Mesendoderm (in vitro differentiated cells): Measurements from ENCODE around the gene IGSF8.

Experiments
- DNase-seq: peaks from one replicate; pipeline ENCODE4 v3.0.0; 2013
- H2AK5ac ChIP-seq: 2 replicates; pipeline ENCODE4 v1.6.1; 2013; ENCODE audit warnings: low read length, inconsistent platforms
- H2BK120ac ChIP-seq: 2 replicates; pipeline ENCODE4 v1.6.1; 2013; ENCODE audit warnings: low read depth, mild to moderate bottlenecking, low read length, moderate library complexity, mixed read lengths
- H2BK15ac ChIP-seq: replicated peaks from 2 replicates; pipeline ENCODE4 v1.6.1; 2013; ENCODE audit warnings: low read depth, mild to moderate bottlenecking, moderate library complexity
- H2BK5ac ChIP-seq: 2 replicates; pipeline ENCODE4 v1.6.1; 2013; ENCODE audit warnings: low read length, inconsistent platforms
- H3K18ac ChIP-seq: 2 replicates; pipeline ENCODE4 v1.6.1; 2013; ENCODE audit warnings: mild to moderate bottlenecking, low read length, mixed read lengths
- H3K23ac ChIP-seq: one replicate; pipeline ENCODE4 v1.6.1; 2013; ENCODE audit warnings: low read length
- H3K27ac ChIP-seq: 2 replicates; pipeline ENCODE4 v1.5.1; 2013; ENCODE audit warnings: low read depth, mild to moderate bottlenecking, inconsistent platforms, low read length, moderate library complexity
- H3K27me3 ChIP-seq: 2 replicates; pipeline ENCODE4 v1.6.1; 2013; ENCODE audit warnings: low read length, control low read depth, mild to moderate bottlenecking, inconsistent platforms; ENCODE audit not compliant: insufficient read depth, poor library complexity
- H3K36me3 ChIP-seq: 2 replicates; pipeline ENCODE4 v1.6.1; 2013; ENCODE audit warnings: low read length, inconsistent platforms; ENCODE audit not compliant: control insufficient read depth, insufficient read depth
- H3K4ac ChIP-seq: one replicate; pipeline ENCODE4 v1.6.1; 2013; ENCODE audit warnings: low read depth, mild to moderate bottlenecking, low read length, moderate library complexity
- H3K4me1 ChIP-seq: 2 replicates; pipeline ENCODE4 v1.6.1; 2013; ENCODE audit warnings: low read depth, low read length, inconsistent platforms; ENCODE audit not compliant: control insufficient read depth
- H3K4me2 ChIP-seq: 2 replicates; pipeline ENCODE4 v1.6.1; 2013; ENCODE audit warnings: low read length
- H3K4me3 ChIP-seq: 2 replicates; pipeline ENCODE4 v1.5.1; 2013; ENCODE audit warnings: mild to moderate bottlenecking, low read length
- H3K56ac ChIP-seq: one replicate; pipeline ENCODE4 v1.6.1; 2013; ENCODE audit warnings: low read length
- H3K79me1 ChIP-seq: 2 replicates; pipeline ENCODE4 v1.6.1; 2013; ENCODE audit warnings: low read length, inconsistent platforms
- H3K79me2 ChIP-seq: 2 replicates; pipeline ENCODE4 v1.6.1; 2013; ENCODE audit warnings: mild to moderate bottlenecking, low read length; ENCODE audit not compliant: control insufficient read depth, insufficient read depth
- H3K9ac ChIP-seq: 2 replicates; pipeline ENCODE4 v1.6.1; 2013; ENCODE audit warnings: low read length, inconsistent platforms
- H4K5ac ChIP-seq: one replicate; pipeline ENCODE4 v1.6.1; 2013; ENCODE audit warnings: low read length
- H4K8ac ChIP-seq: one replicate; pipeline ENCODE4 v1.6.1; 2013; ENCODE audit warnings: low read depth, mild to moderate bottlenecking, control low read depth, low read length, moderate library complexity
- WGBS: extraction: QIAGEN DNeasy Blood & Tissue Kit; methylation state at CpG from one replicate; pipeline ENCODE4 v1.1.7; 2013; ENCODE audit warnings: low lambda C conversion rate, missing lambda C conversion rate; ENCODE audit not compliant: insufficient coverage; ENCODE audit errors: extremely low coverage; 5-methylcytosine and 5-hydroxymethylcytosine counted together

IGSF8 gene

GRCh38 chr1:160095382-160096105 is 2.9 kb downstream of the IGSF8 start:
- H4K5ac ChIP-seq, result no peak overlapping the region
- H2BK5ac ChIP-seq, result peak overlapping the region; percentile 7
- no peak overlapping the region for H2BK120ac ChIP-seq
- peaks cover 9% of the 10 kb centered on the region for H3K79me2 ChIP-seq
- H4K8ac ChIP-seq, result no peak overlapping the region
- H3K18ac ChIP-seq, result no peak overlapping the region
- peak; percentile 68 for DNase-seq
- H3K27ac ChIP-seq, result peak overlapping the region; percentile 3
- H3K4me2 ChIP-seq, result no peak overlapping the region
- no peak overlapping the region for H2BK15ac ChIP-seq
- peak overlapping the region; percentile 2 for H2AK5ac ChIP-seq
- no CpG with 5 or more reads among the region's 4 CpGs for WGBS
- no peak overlapping the region for H3K4me3 ChIP-seq
- H3K56ac ChIP-seq, result peak overlapping the region; percentile 80
- no peak overlapping the region for H3K4ac ChIP-seq
- no peak overlapping the region for H3K23ac ChIP-seq
- peaks cover 1% of the 10 kb centered on the region for H3K36me3 ChIP-seq
- H3K79me1 ChIP-seq, result peaks cover 9% of the 10 kb centered on the region
- H3K27me3 ChIP-seq, result no peaks in the 10 kb centered on the region
- peak overlapping the region; percentile 10 for H3K9ac ChIP-seq
- H3K4me1 ChIP-seq, result peaks cover 25% of the 10 kb centered on the region

- Histone ChIP-seq H4K8ac (no peak overlapping the region), H3K9ac (no peak overlapping the region), H2BK5ac (no peak overlapping the region), H3K27ac (no peak overlapping the region), H3K27me3 (no peaks in the 10 kb centered on the region), H3K18ac (no peak overlapping the region), H2BK120ac (no peak overlapping the region), H3K4me2 (no peak overlapping the region), H3K79me1 (peaks cover 9% of the 10 kb centered on the region), H3K79me2 (peaks cover 9% of the 10 kb centered on the region), H3K36me3 (peaks cover 1% of the 10 kb centered on the region), H4K5ac (no peak overlapping the region), H2BK15ac (no peak overlapping the region), H3K56ac (no peak overlapping the region), H2AK5ac (no peak overlapping the region), H3K4me1 (peaks cover 25% of the 10 kb centered on the region), H3K4ac (no peak overlapping the region), H3K4me3 (no peak overlapping the region), H3K23ac (no peak overlapping the region)
- no peak for DNase-seq
- WGBS, result no CpG with 5 or more reads among the region's 14 CpGs
Observed at GRCh38 chr1:160094806-160095205, 3.6 kb downstream of the IGSF8 start.

GRCh38 chr1:160094291-160094625 is 4.2 kb downstream of the IGSF8 start:
- no peak overlapping the region for H2BK15ac ChIP-seq
- H2AK5ac ChIP-seq, result no peak overlapping the region
- no peak overlapping the region for H3K18ac ChIP-seq
- peaks cover 1% of the 10 kb centered on the region for H3K36me3 ChIP-seq
- no peak overlapping the region for H3K9ac ChIP-seq
- no peak overlapping the region for H4K5ac ChIP-seq
- H2BK120ac ChIP-seq, result no peak overlapping the region
- no peak overlapping the region for H3K4me2 ChIP-seq
- H3K27me3 ChIP-seq, result no peaks in the 10 kb centered on the region
- WGBS, result no CpG with 5 or more reads among the region's 4 CpGs
- DNase-seq, result no peak
- H2BK5ac ChIP-seq, result no peak overlapping the region
- H3K23ac ChIP-seq, result no peak overlapping the region
- peaks cover 25% of the 10 kb centered on the region for H3K4me1 ChIP-seq
- no peak overlapping the region for H4K8ac ChIP-seq
- peaks cover 9% of the 10 kb centered on the region for H3K79me1 ChIP-seq
- H3K4me3 ChIP-seq, result no peak overlapping the region
- no peak overlapping the region for H3K56ac ChIP-seq
- peaks cover 9% of the 10 kb centered on the region for H3K79me2 ChIP-seq
- no peak overlapping the region for H3K27ac ChIP-seq
- no peak overlapping the region for H3K4ac ChIP-seq

GRCh38 chr1:160093624-160094290 is 4.7 kb downstream of the IGSF8 start:
- Histone ChIP-seq H3K79me2 (peaks cover 9% of the 10 kb centered on the region), H3K4ac (no peak overlapping the region), H3K36me3 (peaks cover 1% of the 10 kb centered on the region), H3K9ac (no peak overlapping the region), H2AK5ac (no peak overlapping the region), H2BK15ac (no peak overlapping the region), H3K56ac (no peak overlapping the region), H3K27me3 (no peaks in the 10 kb centered on the region), H3K18ac (no peak overlapping the region), H2BK5ac (no peak overlapping the region), H3K4me3 (no peak overlapping the region), H2BK120ac (no peak overlapping the region), H4K5ac (no peak overlapping the region), H3K27ac (no peak overlapping the region), H3K23ac (no peak overlapping the region), H3K4me2 (no peak overlapping the region), H4K8ac (no peak overlapping the region), H3K4me1 (peaks cover 25% of the 10 kb centered on the region), H3K79me1 (peaks cover 9% of the 10 kb centered on the region)
- no CpG with 5 or more reads among the region's 21 CpGs for WGBS
- DNase-seq, result no peak

GRCh38 chr1:160093069-160093395 is 5.4 kb downstream of the IGSF8 start:
- Histone ChIP-seq H3K4me2 (no peak overlapping the region), H3K18ac (no peak overlapping the region), H3K27me3 (no peaks in the 10 kb centered on the region), H3K9ac (no peak overlapping the region), H3K56ac (no peak overlapping the region), H4K5ac (no peak overlapping the region), H3K4ac (no peak overlapping the region), H3K79me2 (peaks cover 9% of the 10 kb centered on the region), H2BK5ac (no peak overlapping the region), H3K4me1 (peaks cover 25% of the 10 kb centered on the region), H3K79me1 (peaks cover 9% of the 10 kb centered on the region), H3K4me3 (no peak overlapping the region), H4K8ac (no peak overlapping the region), H2BK15ac (no peak overlapping the region), H2BK120ac (no peak overlapping the region), H3K27ac (no peak overlapping the region), H2AK5ac (no peak overlapping the region), H3K23ac (no peak overlapping the region), H3K36me3 (peaks cover 1% of the 10 kb centered on the region)
- no CpG with 5 or more reads among the region's 9 CpGs for WGBS
- DNase-seq, result no peak
